ENCODE measurements around the gene AQP6.

Gene AQP6

DNA sequence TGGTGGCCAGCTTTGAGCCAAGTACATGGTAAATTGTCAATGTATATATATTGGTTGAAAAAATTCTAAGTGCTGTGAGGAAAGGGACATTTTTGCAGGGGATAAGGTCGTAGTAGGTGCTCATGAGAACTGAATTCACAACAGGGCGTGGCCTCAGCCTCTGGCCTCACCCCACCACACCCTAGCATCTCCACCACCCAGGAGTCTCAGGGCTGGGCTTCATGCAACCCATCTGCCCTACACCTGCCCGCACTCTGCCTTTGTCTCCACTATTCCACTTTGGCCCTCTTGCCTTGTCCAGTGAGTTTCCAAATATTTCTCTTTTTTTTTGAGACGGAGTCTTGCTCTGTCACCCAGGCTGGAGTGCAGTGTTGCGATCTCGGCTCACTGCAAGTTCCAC is 44.3 kb upstream of the AQP6 start:
- TF ChIP-seq CTCF (IDR thresholded peaks at IDR 0.05; ENCODE audit: low read depth, low read length) = no peak
- TF ChIP-seq MYC (IDR thresholded peaks at IDR 0.05; ENCODE audit: low read depth, low read length) = no peak
- no peak for TF ChIP-seq POLR2A (IDR thresholded peaks at IDR 0.05; ENCODE audit: extremely low read depth, insufficient read length)
- no peak for TF ChIP-seq MAX (IDR thresholded peaks at IDR 0.05; ENCODE audit: low read depth, low read length)
- no peak for DNase-seq (ENCODE audit: low read depth)
- H3K4me3 ChIP-seq (ENCODE audit: low read depth, low read length) = no peak overlapping the region

GRCh38 chr12:49929581-49929980 is 43.2 kb upstream of the AQP6 start:
- DNase-seq (ENCODE audit: low read depth) = no peak
- no peak for TF ChIP-seq CTCF (IDR thresholded peaks at IDR 0.05; ENCODE audit: low read depth, low read length)
- no peak for TF ChIP-seq MYC (IDR thresholded peaks at IDR 0.05; ENCODE audit: low read depth, low read length)
- TF ChIP-seq POLR2A (IDR thresholded peaks at IDR 0.05; ENCODE audit: extremely low read depth, insufficient read length) = no peak
- TF ChIP-seq MAX (IDR thresholded peaks at IDR 0.05; ENCODE audit: low read depth, low read length) = no peak
- no peak overlapping the region for H3K4me3 ChIP-seq (ENCODE audit: low read depth, low read length)

- no peak for TF ChIP-seq CTCF (IDR thresholded peaks at IDR 0.05; ENCODE audit: low read depth, low read length)
- no peak for TF ChIP-seq MAX (IDR thresholded peaks at IDR 0.05; ENCODE audit: low read depth, low read length)
- TF ChIP-seq MYC (IDR thresholded peaks at IDR 0.05; ENCODE audit: low read depth, low read length) = no peak
- DNase-seq (ENCODE audit: low read depth) = no peak
Measured at GRCh38 chr12:49930515-49931288, 42.0 kb upstream of the AQP6 start.

DNA sequence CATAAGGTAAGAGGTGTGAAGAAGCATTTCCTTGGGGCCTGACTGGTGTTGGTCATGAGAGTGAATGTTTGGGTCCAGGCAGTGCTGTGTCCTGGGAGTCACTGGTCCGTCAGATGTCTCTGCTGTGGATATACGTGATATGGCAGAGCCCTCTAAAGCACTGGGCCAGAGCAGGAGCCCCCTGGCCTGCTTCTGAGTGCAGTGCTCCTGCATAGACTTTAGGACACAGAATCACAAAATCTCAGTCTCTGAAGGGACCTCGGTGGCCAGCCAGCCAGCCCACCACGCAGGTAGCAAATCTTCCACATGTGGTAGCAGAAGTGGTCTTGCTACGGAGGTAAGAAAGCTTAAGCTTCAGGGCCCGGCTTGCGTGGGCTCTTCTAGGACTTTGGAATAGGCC is 40.7 kb upstream of the AQP6 start:
- TF ChIP-seq CTCF (IDR thresholded peaks at IDR 0.05; ENCODE audit: low read depth, low read length) (no peak), POLR2A (IDR thresholded peaks at IDR 0.05; ENCODE audit: extremely low read depth, insufficient read length) (no peak), MAX (IDR thresholded peaks at IDR 0.05; ENCODE audit: low read depth, low read length) (no peak), MYC (IDR thresholded peaks at IDR 0.05; ENCODE audit: low read depth, low read length) (no peak)
- DNase-seq (ENCODE audit: low read depth) = no peak
- H3K4me3 ChIP-seq (ENCODE audit: low read depth, low read length) = no peak overlapping the region

More at GRCh38 chr12:49930515-49931288, 42.0 kb upstream of the AQP6 start:
- H3K4me3 ChIP-seq (ENCODE audit: low read depth, low read length) = no peak overlapping the region

GRCh38 chr12:49932533-49933130 is 40.1 kb upstream of the AQP6 start:
- H3K4me3 ChIP-seq (ENCODE audit: low read depth, low read length) = no peak overlapping the region
- no peak for DNase-seq (ENCODE audit: low read depth)
- TF ChIP-seq MAX (IDR thresholded peaks at IDR 0.05; ENCODE audit: low read depth, low read length) (no peak), POLR2A (IDR thresholded peaks at IDR 0.05; ENCODE audit: extremely low read depth, insufficient read length) (no peak), MYC (IDR thresholded peaks at IDR 0.05; ENCODE audit: low read depth, low read length) (no peak), CTCF (IDR thresholded peaks at IDR 0.05; ENCODE audit: low read depth, low read length) (no peak)

Data from NB4 (cell line).